ENCODE measurements around the gene MARF1.
"Not testable (repeated sequence)": the region's sequence is repeated elsewhere in the genome, so short reads cannot be mapped to it uniquely, and the experiment has no call there.

The MARF1 gene

DNA sequence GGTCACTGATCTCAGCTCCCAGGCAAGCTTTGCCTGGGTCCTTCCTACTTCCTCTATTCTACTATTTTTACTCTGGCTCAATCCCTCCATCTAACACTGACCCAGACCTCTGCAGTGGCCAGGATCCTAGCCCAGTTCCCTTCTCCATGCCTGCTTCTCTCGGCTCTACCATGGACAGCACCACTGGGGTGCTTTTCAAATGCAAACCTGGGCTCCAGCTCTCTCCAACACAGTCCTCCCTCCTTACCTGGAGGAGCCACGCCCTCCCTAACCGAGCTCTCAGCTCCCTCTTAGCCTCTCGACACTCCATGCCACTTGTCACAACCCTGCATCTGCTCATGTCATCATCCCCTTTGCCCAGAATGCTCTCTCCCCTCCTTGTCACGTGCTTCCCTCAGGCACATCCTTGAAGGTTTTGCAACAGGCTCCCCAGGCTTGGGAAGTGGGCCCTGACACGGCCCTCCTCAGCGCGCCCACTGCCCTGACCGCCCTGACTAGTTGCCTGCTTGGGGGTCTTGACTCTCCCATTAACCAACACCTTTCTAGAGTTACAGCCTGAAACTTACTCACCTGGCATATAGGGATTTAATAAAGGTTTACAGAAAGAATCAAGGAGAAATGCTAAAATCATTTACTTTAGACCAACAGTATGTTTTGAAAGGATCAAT lies 41.6 kb downstream of the MARF1 start:
- DNase-seq (ENCODE audit: low read depth in 2 of 2), result no peak

- DNase-seq (ENCODE audit: low read depth in 2 of 2), result no peak
Observed at GRCh38 chr16:15599303-15600070, 43.5 kb downstream of the MARF1 start.

- DNase-seq (ENCODE audit: low read depth in 2 of 2), result no peak
Observed at GRCh38 chr16:15598648-15599190, 44.2 kb downstream of the MARF1 start.

DNA sequence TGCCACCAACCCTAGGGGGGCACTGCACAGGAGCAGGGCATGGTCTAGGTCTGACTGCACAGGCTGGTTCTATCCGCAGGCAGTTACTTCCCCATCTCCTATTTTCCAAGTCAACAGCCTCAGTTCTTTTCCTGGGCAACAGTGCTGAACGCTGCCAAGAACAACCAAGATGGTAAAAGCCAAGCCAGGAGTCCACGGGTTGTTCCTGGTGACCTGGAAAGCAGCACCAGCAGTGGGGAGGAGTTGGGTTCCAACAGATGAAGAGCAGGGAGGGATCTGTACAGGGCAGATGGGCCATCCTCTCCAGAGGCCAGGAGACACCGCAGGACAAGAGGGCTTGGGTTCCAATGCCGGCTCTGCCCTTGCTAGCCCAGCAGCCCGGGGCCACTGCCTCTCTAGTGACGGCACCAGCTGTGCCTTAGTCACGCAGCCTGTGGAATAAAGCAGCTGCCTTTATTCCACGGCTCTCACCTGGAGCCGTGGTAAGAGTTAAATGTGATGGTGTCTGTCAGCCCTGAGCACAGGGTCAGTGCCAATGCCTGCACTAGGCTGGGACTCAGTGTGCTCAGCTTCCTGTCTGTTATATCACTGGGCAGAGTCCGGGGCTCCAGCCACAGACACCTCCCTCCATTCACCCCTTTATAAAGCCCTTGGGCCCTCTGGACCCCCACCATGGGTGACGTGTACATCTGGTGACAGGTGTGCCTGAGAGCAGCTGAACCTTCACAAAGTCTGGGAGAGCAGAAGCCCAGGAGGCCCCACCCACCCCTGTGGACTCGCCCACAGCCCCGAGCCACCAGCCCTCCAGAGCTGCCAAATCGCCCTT lies 44.9 kb downstream of the MARF1 start:
- DNase-seq (ENCODE audit: low read depth in 2 of 2), result no peak

DNA sequence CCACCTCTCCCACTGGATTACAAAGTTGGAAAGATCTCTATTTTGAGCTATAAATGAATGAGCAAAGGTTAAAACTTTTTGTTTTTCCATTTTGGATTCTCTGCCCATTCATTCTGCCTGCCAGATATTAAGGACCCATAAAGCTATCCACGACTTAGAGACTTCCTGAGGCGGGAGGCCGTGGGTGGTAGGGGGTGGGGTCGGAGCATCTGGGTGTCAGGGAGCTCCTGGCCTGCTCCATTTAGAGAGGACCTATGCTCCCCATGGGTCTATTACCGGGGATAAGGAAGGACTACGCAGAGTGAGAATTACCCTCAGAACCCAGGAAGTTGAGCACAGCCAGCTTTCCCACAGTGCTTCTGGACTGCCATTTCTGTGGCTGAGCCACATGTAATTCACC lies 45.8 kb downstream of the MARF1 start:
- DNase-seq (ENCODE audit: low read depth in 2 of 2), result no peak

GRCh38 chr16:15594711-15595320 lies 48.1 kb downstream of the MARF1 start:
- no peak for DNase-seq (ENCODE audit: low read depth in 2 of 2)

- no peak for DNase-seq (ENCODE audit: low read depth in 2 of 2)
Observed at GRCh38 chr16:15593235-15593634, 49.7 kb downstream of the MARF1 start.

DNA sequence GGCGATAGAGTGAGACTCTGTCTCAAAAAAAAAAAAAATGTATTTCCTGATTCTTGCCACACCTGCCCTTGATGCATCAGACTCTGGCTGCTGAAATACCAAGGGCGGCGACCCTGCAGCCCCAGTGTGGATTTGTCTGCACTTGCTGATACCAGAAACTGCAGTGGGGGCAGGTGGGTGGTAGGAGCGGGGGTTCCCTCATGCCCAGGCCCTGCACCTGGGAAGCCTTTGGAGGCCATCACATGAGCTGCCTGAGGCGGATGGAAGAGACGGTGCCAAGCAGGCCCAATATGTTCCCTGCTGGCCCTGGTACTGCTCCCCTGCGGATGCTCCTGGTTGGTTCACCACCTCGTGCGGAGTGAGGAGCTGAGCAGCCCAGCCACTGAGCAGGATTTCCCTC lies 50.6 kb downstream of the MARF1 start:
- DNase-seq (ENCODE audit: low read depth in 2 of 2), result no peak

- no peak for DNase-seq (ENCODE audit: low read depth in 2 of 2)
Observed at GRCh38 chr16:15587152-15587825, 55.7 kb downstream of the MARF1 start.

- DNase-seq (ENCODE audit: low read depth in 2 of 2), result no peak
Observed at GRCh38 chr16:15586716-15587115, 56.2 kb downstream of the MARF1 start.

DNA sequence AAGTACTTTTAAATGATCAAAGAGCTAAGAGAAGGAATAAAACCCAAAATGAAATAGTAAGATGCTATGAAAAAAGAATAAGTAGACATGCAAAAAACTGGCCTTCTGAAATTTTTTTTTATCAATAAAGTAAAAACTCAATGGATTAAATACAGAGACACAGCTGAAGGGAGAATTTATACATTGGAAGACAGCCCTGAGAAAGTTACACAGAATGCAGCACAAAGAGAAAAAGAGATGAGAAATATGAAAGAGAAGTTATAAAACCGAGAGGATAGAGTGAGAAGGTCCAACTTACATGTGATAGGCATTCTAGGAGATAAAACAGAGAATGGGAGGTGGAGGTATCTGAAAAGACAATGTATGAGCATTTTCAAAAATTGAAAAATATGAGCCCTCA lies 57.0 kb downstream of the MARF1 start:
- DNase-seq (ENCODE audit: low read depth in 2 of 2), result no peak

DNA sequence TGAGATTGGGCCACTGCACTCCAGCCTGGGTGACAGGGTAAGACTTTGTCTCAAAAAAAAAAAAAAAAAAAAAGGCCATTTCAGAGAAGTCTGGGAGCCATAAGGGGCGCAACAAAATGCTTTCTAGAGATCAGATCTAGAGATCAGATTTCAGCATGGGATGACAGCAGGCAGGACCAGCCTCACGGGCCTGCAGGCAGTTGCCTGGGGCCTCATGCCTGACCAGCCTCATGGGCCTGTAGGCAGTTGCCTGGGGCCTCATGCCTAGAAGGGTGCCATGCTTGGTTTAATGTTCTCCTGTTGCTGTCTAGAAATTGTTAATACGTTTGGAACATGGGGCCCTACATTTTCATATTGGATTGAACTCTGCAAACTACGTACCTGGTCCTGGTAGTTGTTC lies 59.4 kb downstream of the MARF1 start:
- DNase-seq (ENCODE audit: low read depth in 2 of 2), result no peak

DNA sequence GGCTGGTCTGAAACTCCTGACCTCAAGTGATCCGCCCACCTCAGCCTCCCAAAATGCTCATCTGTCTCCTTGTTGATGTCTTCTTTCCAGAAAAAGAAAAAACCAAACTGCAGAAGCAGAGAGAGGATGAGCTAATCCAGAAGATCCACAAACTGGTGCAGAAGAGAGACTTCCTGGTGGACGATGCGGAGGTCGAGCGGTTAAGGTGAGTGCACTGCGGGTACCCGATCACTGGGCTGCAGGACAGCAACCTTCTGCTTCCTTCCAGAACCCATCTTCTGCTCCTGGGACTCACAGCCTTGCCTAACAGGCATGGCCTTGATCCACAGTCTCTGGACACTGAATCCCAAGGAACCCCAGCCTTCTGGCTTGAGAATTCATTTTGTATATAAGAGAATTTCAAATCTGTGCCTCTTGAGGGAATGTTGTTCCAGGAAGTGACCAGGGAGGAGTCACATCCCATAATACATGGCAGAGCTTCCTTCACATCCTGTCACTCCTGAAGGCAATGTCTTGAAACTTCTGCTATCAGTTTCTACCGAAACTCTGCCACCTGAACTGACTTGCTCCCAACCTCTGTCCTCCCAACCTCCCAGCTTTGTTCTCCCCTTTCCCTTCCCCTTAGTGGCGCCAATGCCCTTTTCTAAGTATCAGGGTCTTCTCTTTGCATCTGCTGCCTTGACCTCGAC lies 61.7 kb downstream of the MARF1 start:
- no peak for DNase-seq (ENCODE audit: low read depth in 2 of 2)

- DNase-seq (ENCODE audit: low read depth in 2 of 2), result no peak
Observed at GRCh38 chr16:15578824-15579223, 64.1 kb downstream of the MARF1 start.

GRCh38 chr16:15576960-15577958 lies 65.7 kb downstream of the MARF1 start:
- DNase-seq (ENCODE audit: low read depth in 2 of 2), result no peak

GRCh38 chr16:15575293-15576049 lies 67.5 kb downstream of the MARF1 start:
- DNase-seq (ENCODE audit: low read depth in 2 of 2), result no peak

DNA sequence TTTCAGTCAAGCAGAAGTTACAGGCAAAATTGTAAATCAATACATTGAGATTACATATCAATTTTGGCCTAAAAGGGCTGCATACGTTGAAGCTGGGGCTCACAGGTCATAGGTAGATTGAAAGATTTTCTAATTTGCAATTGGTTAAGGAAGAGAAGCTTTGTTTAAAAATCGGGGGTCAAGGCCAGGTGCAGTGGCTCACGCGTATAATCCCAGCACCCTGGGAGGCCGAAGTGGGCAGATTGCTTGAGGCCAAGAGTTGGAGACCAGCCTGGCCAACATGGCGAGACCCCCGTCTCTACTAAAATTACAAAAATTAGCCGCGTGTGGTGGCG lies 68.4 kb downstream of the MARF1 start:
- DNase-seq (ENCODE audit: low read depth in 2 of 2), result no peak

DNA sequence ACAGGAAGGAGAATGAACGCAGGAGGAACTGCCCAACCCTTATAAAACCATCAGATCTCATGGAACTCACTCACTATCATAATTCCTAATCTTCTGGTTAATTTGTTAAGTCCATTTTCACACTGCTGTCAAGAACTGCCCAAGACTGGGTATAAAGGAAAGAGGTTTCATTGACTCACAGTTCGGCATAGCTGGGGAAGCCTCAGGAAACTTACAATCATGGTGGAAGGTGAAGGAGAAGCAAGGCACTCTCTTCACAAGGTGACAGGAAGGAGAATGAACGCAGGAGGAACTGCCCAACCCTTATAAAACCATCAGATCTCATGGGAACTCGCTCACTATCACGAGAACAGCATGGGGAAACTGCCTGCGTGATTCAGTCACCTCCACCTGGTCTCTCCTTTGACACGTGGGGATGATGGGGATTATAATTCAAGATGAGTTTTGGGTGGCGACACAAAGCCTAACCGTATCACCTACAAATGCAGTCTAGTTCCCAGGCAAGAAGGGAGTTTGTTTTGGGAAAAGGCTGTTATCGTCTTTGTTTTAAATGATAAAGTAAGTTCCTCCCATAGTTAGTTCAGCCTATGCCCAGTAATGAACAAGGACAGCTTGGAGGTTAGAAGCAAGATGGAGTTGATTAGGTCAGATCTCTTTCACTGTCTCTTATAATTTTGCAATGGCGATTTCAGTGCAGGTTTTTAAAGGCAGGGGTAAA lies 68.9 kb downstream of the MARF1 start:
- not testable (repeated sequence) for DNase-seq (ENCODE audit: low read depth in 2 of 2)
